Skin epidermis (tissue), 12 donors: ENCODE measurements around the gene POU2AF2.
A peak's percentile ranks its signal among the peaks of the same experiment; 100 is the strongest.
"Not testable (repeated sequence)": the region's sequence is repeated elsewhere in the genome, so short reads cannot be mapped to it uniquely, and the experiment has no call there.

ENCODE experiments used
- H3K27ac ChIP-seq, 21 experiments: fragments of 200-600 bp; sonication (generic) in 11 of 21; one replicate each; pipeline ENCODE4 v1.5.0; 2020; ENCODE audit warnings: mild to moderate bottlenecking in 3 of 21, inconsistent platforms in 2 of 21, moderate library complexity in 2 of 21
- H3K4me3 ChIP-seq, 7 experiments: fragments of 200-600 bp; sonication (generic) in 2 of 7; one replicate each; pipeline ENCODE4 v1.5.0; 2020; ENCODE audit warnings: inconsistent platforms in 2 of 7, mild to moderate bottlenecking in 2 of 7, moderate library complexity in 1 of 7

Gene POU2AF2, protein sequence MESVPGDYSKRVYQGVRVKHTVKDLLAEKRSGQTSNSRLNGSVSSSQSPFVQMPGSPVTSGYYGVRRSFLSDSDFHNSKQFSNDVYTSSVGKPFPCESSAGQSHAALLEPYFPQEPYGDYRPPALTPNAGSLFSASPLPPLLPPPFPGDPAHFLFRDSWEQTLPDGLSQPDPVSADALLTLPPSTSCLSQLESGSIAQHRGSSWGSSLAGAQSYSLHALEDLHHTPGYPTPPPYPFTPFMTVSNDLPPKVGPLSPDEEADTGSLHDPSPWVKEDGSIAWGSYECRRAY

DNA sequence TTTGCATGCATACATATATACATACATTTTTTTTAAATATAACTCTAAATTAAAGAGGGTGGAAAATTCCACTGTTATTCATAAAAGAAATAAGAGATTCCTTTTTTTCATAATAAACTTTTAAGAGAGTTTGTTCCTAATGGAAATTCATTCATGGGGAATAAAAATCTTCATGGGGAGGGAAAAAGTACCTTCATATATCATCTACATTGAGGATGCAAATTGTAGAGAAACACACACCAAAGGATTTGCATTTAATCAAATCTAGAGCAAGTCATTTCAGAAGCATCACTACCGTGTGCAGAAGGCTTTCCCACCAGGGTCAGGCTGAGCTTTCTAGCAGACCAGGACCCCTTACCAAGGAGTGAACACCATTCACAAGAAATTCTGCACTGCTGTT, at the start of gene POU2AF2:
Gene POU2AF2, plus strand, starts transcription at position 301 of the 400 bp plus-strand sequence. CDS start 129 bp downstream, outside the sequence.
- Histone ChIP-seq H3K4me3 (no peak within 1 kb of the TSS), H3K27ac (no peak within 1 kb of the TSS)

DNA sequence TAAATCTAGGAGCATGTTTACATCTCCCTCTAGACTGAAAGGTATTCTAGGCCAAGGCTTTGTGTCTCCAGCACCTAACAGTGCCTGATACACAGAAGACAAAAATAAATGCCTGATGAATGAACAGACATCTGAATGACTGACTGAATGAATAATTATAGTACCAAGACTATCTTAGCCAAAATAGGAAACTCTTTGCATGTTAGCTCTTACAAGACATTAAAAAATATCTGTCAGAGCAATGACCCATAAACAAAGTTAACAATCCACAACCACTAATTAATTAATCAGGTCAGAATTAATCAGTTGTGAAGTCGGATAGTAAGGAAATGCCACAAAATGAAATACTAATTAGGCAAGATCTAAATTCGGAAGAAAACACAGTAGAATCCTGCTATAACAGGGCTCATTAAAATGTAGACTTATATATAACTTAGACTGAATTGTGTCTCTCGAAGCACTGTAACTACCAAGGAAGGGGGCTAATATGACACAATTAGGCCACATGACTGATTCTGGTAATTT, 45.5 kb upstream of the POU2AF2 start:
- no peak overlapping the region for H3K27ac ChIP-seq

DNA sequence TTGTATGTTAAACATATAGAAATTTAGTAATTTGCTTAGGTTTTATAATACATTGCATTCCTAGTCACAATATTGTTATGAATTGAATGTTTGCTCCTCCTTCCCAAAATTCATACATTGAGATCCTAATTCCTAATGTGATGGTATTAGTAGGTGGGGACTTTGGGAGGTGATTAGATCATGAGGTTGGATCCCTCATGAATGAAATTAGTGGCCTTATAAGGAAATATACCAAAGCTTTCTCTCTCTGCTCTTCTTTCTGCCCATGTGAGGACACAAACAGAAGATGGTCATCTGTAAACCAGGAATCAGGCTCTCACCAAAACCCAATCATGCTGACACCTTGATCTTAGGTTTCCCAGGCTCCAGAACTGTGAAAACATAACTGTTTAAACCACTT, 41.3 kb upstream of the POU2AF2 start:
- H3K4me3 ChIP-seq: no peak overlapping the region
- no peak overlapping the region for H3K27ac ChIP-seq

More for the DNA sequence above, 45.5 kb upstream of the POU2AF2 start:
- no peak overlapping the region for H3K4me3 ChIP-seq

DNA sequence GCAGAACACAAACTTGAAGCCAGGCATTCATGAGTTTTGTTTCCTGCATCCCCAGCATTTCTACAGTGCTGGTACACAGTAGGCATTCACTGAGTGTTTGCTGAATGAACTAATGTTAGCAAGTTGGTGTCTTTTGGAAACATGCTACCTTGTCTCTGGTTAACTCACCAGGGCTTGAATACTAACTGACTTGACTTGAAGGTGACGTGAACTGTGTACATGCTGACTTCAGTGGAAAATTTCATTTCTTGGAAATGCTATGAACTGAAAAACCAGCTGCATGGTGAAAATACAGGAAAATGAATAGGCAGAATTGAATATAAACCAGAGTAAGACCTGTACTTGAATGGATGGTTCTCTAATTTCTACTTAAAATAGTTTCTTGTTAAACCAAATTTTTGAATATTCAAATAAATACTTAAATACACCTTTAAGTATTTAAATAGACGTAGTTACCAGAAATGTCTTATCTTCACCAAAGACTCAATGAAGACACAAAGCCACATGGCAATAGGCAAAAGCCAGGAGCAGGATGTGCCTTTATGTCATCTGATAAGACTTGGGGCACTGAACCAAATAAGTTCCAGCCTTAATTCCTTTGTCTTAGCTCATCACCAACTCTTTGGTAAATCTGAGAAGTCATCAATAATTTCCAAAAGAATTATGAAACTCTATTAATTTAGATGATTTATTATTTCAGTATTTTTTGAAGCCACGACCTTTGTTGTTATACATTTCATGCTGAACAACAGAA, 39.7 kb upstream of the POU2AF2 start:
- no peak overlapping the region for H3K4me3 ChIP-seq
- no peak overlapping the region for H3K27ac ChIP-seq

DNA sequence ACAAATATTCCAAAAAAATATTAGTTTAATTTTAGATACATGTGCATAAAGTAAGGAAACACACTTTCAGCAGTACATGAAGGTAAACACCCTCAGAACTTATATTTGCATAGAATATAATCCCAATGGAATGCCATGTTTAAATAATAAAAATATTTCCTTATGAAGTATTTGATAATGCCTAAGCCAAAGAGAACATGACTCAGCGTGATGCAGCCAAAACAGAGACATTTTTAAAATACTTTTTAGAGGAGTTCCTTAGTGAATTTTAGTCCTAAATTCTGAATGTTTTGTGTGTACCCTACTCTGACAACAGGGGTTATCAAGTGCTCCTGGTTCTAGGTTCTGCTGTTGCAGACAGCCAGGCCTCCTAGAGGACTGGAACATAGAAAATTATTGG, 39.1 kb upstream of the POU2AF2 start:
- Histone ChIP-seq H3K27ac (peak overlapping the region in 2 of 21 experiments; percentile 28 to 38), H3K4me3 (no peak overlapping the region)

DNA sequence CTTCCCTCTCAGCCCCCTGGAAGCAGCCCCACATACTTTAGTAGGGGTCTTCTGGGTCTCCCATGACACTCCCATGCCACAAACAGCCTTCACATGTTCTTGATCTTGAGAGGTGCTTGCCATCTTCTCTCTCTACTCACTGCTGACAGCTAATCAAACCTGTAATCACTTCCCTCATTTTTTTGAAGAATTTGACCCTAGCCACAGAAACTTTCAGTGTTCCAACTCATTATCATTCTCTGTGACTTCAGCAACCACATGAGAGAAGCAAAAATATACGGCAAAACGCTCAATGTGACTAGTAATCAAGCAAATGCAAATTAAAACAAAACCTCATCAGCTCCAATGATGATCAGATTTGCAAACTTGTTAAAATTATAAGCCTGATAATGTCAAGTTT, 38.3 kb upstream of the POU2AF2 start:
- Histone ChIP-seq H3K27ac (no peak overlapping the region), H3K4me3 (no peak overlapping the region)

DNA sequence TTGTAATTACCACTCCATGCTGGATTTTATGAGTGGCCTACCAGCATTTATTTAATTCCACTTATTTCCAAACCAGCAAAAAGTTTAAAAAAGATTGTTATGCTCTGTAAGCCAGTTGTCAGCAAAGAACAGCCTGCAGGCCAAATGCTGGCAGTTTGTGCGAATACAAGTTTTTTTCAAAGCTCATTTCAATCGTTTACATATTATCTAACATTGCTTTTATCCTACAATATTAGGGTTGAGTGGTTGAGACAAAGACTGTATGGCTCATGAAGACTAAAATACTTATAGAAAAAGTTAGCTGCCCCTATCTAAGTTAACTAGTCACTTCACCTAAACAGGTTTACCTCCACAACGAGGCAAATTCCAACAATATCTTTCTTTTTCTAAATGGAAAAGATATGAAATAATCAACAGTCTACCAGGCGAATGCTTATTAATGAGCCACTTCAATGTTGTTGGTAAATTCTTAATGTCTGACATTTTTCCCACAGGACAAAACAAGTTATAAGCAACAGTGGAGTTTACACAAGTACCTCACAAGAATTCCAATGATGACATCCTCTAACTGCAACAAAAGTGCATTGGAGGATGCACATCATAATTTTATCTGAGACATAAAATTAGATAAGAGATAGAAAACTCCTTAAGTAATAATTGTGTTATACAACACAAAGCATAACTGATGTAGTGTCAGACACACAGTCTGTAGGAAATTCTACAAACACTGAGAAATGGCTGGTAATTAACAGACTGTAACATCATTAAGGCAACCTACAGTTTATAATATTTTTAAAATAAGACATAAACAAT, 35.8 kb upstream of the POU2AF2 start:
- Histone ChIP-seq H3K4me3 (no peak overlapping the region), H3K27ac (no peak overlapping the region)

DNA sequence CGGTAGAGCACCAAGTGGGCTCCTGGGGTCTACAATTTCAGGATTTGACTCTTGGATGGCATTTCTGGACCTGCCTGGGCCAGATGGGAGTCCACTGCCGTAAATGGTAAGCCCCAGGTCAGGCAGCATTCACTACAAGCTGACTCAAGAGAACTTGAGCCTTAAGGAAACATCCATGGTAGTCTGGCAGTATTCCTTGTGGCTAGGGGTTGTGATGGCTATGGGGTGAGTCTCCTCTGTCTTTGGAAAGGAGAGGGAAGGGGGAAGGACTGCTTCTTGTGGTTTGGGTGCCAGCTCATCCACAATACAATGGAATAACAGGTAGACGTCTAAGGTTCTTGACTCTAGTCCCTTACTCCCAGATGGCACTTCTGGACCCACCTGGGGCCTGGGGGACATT, 32.3 kb upstream of the POU2AF2 start:
- Histone ChIP-seq H3K27ac (no peak overlapping the region), H3K4me3 (no peak overlapping the region)

DNA sequence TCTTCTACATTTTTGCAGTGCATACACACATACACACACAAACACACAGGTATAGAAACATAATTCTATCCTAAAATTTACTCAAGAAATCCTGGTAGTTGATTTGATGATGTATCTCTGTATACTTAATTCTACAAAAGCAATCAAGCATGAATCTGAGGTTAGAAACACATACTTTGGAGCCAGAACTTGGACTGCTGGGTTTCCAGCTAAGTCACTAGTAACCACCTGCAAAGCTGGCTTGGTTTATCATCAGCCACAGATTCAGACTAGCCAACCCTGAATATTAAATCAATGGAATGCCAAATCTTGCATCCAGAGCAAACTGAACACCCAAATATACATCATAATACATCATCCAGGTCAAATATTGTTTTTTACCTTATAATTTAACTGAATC, 24.8 kb upstream of the POU2AF2 start:
- Histone ChIP-seq H3K27ac (no peak overlapping the region), H3K4me3 (no peak overlapping the region)

DNA sequence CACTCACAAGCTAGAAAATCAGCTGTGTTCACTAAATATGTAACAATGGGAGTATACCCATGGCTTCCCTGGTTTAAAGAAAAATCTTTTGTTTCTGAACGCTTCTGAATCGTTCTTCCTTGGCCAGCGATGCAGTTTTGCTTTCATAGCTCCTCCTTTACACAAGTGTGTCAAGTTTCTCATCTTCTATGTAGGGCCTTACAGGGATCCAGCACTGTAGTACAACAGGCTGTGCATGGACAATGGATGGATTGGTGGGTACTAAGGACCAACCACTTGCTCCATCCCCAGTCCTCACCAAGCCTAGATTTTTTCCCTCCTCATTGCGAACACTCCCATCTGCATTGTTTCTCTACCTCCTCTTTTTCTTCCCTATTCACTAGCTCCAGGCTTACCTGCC, 24.3 kb upstream of the POU2AF2 start:
- H3K27ac ChIP-seq: no peak overlapping the region
- no peak overlapping the region for H3K4me3 ChIP-seq

DNA sequence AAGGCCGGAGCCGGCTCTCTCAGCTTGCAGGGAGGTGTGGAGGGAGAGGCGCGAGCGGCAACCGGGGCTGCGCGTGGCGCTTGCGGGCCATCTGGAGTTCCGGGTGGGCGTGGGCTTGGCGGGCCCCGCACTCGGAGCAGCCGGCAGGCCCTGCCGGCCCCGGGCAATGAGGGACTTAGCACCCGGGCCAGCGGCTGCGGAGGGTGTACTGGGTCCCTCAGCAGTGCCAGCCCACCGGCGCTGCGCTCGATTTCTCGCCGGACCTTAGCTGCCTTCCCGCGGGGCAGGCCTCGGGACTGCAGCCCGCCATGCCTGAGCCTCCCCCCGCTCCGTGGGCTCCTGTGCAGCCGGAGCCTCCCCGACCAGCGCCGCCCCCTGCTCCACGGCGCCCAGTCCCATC, 23.6 kb upstream of the POU2AF2 start:
- not testable (repeated sequence) for H3K4me3 ChIP-seq, H3K27ac ChIP-seq

DNA sequence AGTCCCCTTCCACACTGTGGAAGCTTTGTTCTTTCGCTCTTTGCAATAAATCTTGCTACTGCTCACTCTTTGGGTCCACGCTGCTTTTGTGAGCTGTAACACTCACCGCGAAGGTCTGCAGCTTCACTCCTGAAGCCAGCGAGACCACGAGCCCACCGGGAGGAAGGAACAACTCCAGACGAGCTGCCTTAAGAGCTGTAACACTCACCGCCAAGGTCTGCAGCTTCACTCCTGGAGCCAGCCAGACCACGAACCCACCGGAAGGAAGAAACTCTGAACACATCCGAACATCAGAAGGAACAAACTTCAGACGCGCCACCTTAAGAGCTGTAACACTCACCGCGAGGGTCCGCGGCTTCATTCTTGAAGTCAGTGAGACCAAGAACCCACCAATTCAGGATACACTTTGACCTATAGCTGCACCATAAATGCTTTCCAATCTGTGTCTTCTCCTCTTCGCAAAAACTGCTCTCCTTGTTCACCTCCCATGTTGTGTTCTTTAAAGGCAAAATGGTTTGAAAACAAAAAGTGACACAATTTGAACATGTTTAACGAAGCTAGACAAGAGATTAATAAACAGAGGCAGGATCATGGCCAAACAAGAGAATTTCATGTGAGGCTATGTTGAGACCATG, 22.6 kb upstream of the POU2AF2 start:
- peak overlapping the region in 1 of 21 experiments; percentile 35 for H3K27ac ChIP-seq
- H3K4me3 ChIP-seq: not testable (repeated sequence)

DNA sequence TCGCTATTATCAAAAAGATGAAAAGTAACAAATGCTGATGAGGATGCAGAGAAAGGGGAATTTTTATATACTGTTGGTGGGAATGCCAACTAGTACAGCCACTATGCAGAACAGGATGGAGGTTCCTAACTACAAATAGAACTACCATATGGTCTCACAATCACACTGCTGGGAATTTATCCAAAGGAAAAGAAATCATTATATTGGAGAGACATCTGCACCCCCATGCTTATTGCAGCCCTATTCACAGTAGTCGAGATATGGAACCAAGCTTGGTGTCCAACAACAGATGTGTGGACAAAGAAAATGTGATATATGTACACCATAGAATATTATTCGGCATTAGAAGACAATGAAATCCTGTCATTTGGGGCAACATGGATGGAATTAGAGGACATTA, 19.6 kb upstream of the POU2AF2 start:
- Histone ChIP-seq H3K27ac (no peak overlapping the region), H3K4me3 (no peak overlapping the region)

DNA sequence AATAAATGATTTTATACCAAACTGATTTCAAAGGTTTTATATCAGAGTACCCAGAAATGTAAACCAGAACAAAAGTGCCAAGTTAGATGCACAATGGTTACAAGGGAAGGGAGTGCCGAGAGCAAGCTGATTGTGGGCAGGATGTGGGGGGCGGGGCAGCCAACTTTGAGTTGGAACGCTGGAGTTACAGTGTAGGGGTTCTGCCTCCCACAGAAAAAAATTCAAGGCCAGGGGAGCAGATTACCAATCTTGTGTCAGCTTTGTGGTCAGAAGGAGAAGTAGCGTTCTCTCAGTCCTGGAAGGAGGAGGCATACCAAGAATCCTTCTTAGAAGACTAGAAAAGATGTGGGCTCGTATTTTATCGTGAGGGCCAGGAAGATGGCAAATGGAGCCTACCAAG, 15.9 kb upstream of the POU2AF2 start:
- Histone ChIP-seq H3K27ac (no peak overlapping the region), H3K4me3 (no peak overlapping the region)

DNA sequence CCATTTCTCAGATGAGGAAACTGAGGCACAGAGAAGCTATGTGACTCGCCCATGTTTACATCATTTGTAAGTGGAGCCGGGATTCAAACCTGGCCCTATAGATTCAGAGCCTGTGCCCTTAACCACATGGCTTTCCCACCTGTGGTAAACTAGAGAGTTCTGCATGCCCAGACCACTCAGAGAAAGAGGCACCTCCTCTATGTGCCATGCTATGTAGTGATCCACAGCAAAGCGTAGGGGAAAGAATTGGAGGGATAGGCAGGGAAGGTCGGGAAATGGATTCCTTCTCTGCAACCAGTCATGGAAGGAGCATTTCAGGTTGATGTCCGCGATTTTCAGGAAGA, 15.4 kb upstream of the POU2AF2 start:
- Histone ChIP-seq H3K27ac (peak overlapping the region in 1 of 21 experiments; percentile 52), H3K4me3 (peak overlapping the region in 3 of 7 experiments; percentile 5 to 40 (median 30))

DNA sequence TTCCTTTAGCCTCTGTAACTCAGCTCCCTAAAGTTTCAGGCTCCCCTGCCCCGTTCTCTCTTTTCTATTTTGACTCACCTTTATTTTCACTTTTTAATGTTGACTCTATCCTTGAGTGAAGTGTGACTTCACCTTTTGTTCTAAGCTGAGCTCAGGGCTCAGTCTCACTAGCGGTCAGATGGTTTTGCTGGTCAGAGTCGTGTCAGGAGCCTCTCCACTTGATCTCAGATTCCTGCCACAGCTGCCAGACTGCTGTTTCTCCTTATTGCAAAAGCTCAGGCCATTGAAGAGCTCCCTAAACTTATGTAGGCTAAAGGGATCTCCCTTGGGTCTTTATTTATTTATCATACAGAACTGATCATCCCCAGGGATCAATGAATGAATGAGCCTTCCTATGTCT, 13.7 kb upstream of the POU2AF2 start:
- no peak overlapping the region for H3K27ac ChIP-seq
- H3K4me3 ChIP-seq: no peak overlapping the region

DNA sequence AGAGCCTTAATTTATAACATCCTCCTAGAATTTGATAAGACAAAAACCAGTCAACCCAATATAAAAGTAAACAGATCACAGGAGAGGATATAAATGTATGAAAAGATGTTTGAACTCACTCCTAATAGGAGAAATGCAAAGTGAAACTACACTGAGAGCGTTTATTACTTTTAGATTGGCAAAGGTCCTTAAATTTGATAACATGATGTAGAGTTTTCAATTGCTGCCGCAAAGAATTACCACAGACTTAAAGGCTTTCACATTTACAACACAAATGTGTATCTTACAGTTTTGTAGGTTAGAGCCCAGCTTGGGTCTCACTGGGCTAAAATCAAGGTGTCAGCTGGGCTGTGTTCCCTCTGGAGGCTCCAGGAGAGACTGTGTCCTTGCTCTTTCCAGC, 9.1 kb upstream of the POU2AF2 start:
- Histone ChIP-seq H3K4me3 (no peak overlapping the region), H3K27ac (no peak overlapping the region)

DNA sequence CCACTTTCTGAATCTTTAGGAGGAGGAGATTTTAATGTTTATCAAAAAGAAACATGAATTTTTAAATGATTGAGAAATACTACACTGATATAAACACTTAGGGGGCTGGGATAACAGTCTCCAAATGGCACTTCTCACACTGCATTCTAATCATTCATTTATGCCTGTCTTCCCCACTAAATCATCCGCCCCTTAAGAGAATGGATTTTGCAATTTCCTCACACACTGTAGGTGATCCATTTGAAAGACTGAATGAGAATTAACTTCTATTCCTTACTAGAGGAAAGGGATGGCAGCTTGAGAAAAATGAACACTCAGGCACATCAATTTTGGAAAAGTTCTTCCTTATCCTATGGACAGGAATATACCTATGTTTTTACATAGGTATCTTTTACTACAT, 7.6 kb upstream of the POU2AF2 start:
- Histone ChIP-seq H3K4me3 (no peak overlapping the region), H3K27ac (no peak overlapping the region)

DNA sequence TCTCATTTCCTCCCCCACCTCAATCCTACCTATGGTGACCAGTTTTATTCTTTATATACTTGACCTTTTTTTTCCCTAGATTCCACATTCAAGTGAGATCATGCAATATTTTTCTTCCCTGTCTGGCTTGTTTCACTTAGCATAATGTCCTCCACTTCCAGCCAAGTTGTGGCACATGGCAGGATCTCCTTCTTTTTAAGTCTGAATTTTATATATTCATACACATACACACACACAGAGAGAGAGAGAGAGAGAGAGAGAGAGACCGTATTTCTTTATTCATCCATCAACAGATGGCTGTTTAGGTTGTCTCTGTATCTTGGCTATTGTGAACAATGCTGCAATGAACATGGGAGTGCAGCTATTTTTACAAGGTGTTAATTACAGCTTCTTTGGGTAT, 1.4 kb downstream of the POU2AF2 start:
- Histone ChIP-seq H3K4me3 (no peak overlapping the region), H3K27ac (no peak overlapping the region)

DNA sequence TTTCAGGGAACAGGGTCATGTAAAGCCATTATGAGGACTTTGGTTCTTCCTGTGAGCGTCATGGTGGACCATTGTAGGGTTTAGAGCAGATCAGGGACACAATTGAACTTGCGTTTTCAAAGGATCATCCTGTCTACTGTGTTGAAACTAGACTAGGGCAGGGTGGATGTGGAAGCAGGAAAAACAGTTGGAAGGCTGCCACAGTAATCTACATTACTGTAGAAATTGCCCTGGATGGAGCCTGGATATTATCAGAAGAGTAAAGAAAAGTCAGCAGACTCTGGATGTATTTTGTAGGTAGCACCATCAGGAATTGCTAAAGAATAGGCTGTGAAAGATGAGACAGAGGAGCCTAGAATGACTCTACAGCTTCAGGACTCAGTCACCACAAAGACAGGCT, 5.4 kb downstream of the POU2AF2 start:
- H3K4me3 ChIP-seq: no peak overlapping the region
- no peak overlapping the region for H3K27ac ChIP-seq
